ENCODE data around the gene SLC17A7.

The SLC17A7 gene

DNA sequence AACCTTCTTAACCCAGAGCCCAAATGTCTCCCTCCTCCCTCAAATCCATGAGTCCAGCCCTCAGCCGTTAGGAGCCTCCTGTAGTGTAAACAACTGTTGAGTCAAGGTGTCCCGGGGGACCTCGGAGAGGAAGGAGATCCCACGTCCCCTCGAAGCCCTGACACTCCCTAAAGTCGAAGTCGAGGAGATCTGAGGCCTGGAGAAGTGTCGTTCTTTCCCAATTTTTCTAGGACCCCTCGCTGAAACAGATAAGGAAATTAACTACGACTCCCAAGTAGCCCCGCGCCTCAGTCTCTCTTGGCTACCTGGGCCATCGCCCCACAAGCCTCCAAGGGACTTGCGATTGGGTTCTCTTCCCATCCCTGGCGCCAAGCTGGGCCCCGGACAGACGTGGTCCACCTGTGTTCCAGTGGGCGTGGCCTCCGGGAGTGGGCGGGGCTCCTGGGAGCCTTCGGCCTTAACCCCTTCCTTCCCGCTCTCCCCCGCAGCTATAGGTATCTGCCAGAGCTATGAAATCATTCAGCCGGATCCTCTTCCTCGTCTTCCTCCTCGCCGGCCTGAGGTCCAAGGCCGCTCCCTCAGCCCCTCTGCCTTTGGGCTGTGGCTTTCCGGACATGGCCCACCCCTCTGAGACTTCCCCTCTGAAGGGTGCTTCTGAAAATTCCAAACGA is 15.3 kb downstream of the SLC17A7 start:
- no peak for DNase-seq

DNA sequence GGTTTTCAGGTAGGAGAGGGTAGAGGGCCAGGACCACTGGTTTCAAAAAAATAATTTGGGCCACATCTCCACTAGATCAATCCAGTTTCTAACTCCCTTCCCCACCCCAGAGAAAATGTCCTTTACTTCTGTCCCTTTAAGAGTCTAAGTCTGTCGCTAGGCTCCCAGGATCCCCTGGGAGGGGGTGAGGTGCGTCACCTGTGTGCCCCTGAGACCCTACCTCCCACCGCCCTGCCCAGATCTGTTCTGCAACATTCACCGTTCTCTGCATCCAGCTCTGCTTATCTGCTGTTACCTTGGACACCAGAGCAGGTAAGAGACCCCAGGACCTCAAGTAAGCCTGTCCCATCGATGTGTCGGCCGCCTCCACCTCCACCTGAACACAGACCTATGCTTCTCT is 16.1 kb downstream of the SLC17A7 start, which contains the start of gene GFY:
TSS of gene GFY (plus strand) at position 211 of the 400 bp plus-strand sequence. CDS start 1,043 bp downstream, outside the sequence.
- no peak for DNase-seq

DNA sequence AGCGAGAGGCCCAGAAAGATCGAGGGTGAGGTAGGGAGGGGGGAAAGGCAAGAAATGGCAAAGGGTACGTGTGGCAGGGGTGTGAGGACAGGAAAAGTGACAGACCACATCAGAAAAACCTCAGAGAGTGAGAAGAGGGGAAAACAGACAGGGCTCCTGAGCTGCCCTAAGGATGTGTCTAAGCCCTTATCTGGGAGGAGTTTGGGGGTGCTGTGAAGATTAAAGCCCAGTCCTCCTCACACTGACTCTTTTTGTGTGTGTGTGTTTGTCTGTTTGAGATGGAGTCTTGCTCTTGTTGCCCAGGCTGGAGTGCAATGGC is 17.4 kb downstream of the SLC17A7 start:
- DNase-seq, result no peak

DNA sequence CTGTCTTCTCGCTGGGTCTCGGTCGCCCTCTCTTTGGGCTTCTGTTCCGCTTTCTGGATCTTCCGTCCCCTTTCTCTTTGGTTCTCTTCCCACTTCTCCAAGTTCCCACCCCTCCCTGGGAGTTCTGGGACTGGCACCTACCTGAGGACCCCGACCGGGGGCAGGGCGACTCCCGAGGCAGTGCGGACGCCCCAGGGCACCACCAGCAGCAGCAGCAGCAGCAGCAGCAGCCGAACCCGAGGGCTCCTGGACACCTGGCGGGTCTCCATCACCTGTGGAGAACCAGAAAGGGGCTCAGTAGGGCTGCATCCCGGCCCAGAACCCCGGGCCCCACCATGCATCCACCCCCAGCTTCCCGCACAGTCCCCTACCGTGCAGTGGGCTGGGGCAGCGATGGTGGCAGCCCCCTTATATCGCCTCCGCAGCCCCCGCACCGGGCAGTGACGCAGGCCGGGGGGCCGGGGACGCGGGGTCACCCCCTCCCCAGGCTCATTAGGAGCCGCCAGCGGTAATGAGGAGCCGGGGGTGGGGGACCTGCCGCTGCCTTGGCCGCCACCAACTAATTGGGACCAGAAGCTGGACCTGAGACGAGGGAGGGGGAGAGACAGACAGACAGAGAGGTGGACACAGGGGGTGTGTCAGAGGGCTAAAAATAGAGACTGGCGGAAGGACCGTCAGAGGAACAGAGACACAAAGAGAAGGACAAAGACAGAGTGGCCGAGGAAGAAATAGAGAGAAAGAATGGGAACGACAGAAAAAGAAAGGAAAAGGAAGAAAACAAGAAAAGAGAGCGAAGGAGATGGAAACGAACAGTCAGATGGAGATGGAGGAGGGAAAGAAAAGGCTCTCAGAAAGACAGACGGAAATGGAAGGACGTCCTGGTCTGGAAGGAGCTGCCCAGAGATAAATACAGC is 18.0 kb downstream of the SLC17A7 start, which contains the start of gene PTH2:
TSS of gene PTH2 (minus strand) at position 371 of the 914 bp plus-strand sequence. CDS start at position 269, 102 bp downstream.
- DNase-seq, result no peak

DNA sequence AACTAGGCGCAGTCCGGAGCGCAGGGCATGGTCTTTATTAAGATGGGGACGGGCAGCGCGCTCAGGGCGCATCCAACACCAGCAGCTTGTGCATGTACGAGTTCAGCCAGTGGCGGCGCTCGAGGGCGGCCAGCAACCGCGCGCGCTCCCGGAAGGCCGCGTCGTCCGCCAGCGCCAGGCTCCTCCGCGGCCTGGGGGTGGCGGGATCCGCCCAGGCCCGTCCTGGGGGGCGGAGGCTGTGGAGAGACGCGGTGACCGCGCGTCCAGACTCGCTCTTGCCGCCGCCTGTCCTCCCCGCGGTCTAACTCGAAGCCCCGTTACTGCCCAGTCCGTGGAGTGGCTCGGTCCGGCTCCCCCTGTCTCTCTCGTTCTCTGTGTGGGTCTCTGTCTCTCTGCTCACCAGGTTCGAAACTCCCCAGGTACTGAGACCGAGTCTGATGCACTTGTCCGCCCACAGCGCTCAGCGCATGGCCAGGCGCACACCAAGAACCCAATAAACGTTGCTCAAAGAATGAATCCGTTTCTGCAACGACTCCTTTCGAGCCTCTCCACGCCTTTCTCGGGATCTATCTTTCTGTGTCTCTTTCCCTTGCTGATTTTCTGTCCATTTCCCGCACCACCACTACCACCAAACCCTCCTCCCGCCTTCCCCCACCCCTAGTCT is 18.8 kb downstream of the SLC17A7 start:
- no peak for DNase-seq

DNA sequence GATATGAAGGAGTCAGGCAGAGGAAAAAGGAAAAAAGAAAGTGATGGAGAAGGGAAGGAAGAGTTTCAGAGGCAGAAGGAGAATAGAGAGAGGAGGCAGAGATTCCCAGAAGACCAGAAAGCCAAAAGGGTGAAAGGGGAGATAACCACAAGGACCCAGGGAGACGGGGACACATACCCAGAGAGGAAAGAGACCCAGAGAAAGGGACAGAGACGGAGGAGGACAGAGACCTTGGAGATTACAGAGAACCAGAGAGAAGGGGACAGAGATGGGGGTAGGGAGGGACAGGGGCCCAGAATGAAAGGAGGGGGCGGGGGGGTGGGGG is 19.5 kb downstream of the SLC17A7 start:
- DNase-seq, result no peak

DNA sequence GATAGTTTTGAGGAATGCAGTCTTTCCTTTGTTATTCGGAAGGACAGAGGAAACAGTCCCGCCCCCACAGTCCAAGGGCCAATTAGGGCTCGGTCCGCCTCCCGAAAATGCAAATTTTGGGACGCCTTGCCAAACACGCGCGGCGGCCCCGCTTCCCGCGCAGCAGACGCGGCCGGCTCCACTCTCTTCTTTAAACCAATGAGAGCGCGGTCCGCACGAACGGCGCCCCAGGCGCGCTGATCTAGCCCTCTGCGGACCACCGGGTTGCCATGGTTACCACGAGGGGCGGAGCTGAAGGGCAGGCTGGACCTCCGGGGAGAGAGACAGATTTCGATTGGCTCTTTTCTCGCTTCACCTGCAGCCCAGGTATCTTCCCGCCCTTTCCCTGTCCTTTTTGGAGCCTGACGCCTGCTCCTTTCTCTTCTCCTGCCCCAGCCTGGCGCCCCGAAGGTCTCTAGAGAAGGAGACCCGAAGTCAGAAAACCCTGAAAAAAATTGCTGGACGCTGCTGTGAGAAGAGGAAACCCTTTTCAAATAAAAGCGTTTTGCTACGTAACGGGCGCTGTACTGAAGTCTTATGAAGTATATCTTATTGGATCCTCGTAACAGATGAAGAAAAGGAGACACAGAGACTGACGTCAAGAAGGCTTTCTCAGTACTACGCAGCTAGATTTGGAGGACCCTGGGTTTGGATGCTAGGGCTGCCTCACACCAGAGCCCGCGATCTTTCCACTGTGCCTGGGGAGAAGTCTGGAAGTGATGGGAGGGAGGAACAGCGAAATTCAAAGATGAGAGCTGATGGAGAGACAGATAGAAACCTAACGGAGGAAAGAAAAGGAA is 20.1 kb downstream of the SLC17A7 start:
- DNase-seq, result no peak

DNA sequence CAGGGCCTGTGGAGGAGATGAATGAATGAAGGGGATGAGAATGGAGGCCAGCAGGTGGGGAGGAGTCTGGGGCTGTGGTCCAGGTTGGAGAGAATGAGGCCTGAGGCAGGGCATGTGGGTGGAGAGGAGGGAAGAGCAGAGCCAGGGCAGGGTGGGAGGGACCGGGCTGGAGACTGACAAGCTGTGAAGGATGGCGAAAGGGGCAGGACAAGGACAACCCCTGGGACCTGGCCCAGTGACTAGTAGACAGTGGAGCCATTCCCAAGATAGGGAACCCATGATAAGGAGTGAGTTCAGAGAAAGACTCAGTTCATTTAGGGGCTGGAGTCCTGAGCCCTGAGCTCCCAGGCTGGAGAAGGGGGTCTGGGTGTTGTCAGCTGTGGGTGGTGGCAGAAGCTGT is 21.1 kb downstream of the SLC17A7 start:
- no peak for DNase-seq

DNA sequence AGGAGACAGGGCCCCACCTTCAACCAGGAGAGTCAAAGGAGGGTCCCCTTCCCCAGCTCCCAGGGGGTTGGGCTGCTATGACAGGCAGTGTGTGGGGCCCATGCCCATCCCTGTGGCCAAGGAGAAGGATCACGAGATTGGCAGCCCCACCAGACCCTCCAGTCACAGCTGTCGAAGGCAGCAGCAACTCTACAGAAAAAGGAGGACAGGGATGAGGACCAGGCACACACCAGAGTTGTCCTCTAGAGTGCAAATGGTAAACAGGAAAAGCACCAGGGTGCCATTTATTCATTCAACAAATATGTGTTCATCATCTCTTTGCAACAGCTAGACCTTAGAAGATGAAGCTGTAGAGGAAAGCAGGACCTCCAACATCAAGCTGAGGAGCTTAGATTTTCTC is 22.2 kb downstream of the SLC17A7 start:
- no peak for DNase-seq

DNA sequence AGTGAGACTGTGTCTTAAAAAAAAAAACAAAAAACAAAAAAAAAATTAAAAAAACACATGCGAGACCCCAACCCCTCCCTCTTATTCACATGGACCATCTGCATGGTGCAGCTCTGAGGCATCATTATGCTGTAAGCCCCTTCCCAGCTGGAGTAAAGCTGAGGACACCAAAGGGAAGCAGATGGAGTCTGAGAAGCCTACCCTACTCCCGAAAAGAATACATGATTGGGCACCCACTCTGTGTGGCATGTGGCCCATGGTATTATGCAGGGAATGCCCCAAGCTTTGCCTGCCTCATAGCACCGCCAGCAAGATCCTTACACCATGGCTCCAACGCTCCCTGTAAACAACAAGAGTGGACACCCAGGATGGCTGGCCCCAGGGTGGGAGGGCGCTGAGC is 22.8 kb downstream of the SLC17A7 start:
- DNase-seq, result no peak

DNA sequence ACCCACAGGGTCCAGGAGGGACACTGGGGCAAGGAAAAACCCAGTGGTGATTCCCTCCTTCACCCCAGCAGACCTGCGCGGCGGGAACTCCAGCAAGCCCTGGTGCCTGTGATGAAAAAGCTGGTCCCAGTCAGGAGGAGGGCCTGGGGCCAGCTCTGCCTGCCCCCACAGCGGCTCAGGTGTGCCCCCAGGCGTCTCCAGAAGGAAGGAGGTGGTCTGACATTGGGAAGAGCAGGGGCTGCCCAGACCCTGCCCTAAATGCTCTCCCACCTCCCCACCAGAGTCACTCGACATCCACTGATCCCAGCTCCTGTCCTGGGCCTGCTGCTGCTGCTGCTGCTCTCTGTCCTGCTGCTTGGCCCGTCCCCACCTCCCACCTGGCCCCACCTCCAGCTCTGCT is 24.2 kb downstream of the SLC17A7 start:
- no peak for DNase-seq

DNA sequence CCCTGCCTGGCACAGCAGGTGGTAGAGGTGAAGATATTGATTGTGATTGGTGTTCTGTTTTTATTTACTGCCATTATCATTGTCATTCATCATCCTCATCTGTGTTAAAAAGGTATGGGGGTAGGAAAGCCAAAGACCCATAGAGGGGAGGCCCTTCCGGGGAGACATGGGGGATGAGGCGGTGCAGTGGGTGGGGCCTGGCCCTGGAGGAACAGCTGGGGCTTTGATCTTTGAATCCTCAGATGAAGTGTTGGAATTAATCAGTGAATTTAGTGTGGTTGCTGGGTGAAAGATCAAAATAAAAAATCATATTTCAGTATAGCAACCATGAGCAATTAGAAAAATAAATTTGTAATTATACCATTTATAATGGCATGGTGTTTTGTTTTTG is 25.5 kb downstream of the SLC17A7 start:
- DNase-seq, result no peak

DNA sequence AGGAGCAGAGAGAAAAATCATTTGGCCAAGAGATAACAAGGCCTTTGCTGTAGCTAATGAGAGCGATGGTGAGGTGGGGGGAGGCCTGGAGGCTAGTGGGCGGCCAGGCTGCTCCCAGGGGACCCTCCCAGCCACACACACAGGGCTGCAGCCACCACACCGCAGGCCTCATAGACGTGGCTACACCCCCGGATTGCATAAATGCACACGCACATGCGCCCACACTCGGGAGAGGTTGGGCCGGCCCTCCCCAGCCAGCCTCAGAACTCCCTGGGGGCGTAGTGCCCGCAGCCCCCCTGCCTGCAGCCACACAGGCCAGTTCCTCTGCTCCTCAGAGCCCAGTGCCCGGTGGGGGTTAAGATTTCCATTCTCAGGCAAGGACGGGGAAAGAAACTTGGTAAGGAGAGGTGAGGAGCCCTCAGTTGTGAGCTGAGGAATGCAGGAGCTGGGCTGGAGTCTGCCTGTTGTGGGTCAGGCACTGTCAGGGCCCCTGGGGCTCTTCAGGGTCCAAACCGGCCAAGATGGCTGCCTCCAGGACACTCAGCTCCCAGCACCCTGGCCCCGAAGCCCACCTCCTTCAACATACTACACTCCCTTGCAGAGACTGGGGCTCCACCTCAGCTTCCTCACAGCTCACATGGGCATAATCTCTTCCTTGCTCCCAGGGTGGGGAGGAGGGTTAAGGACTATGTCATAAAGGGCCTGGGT is 26.1 kb downstream of the SLC17A7 start:
- no peak for DNase-seq

DNA sequence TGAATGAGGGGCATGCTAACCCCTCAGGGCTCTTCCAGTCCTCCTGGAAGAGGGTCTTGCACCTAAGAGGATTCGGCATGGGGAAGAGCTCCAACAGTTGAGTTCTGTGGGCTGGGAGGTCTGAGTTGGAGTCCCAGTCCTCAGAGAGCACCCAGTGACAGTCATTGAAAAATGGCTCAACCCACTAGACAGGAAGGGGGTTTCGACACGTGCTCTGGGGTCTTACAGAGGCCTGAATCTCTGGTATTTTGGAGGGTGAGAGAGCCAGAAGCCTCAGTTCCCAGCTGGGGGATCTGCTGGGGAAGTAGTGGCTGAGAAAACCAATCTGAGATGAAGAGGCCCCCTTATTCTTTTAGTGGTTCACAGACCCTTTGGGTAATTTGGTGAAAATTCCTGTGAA is 27.1 kb downstream of the SLC17A7 start:
- DNase-seq, result no peak

DNA sequence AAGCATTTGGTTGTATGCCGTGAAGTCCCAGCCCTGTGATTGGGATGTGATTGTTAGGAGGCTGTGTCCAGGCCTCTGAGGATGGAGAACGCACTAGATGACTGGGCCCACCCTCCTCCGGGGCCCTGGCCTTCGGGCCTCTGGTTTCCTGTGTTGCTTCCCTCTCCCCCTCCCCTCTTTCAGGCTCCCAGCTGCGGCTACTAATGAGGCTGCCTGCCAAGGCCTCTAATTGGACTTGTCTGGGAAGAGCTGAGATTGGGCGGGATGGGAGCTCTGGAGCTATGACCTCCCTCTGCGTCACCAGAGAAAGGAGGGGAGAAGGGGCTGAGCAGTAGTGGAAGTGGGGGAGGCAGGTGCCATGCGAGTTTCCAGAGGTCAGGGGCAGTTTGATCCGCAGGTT is 28.0 kb downstream of the SLC17A7 start:
- DNase-seq, result no peak

DNA sequence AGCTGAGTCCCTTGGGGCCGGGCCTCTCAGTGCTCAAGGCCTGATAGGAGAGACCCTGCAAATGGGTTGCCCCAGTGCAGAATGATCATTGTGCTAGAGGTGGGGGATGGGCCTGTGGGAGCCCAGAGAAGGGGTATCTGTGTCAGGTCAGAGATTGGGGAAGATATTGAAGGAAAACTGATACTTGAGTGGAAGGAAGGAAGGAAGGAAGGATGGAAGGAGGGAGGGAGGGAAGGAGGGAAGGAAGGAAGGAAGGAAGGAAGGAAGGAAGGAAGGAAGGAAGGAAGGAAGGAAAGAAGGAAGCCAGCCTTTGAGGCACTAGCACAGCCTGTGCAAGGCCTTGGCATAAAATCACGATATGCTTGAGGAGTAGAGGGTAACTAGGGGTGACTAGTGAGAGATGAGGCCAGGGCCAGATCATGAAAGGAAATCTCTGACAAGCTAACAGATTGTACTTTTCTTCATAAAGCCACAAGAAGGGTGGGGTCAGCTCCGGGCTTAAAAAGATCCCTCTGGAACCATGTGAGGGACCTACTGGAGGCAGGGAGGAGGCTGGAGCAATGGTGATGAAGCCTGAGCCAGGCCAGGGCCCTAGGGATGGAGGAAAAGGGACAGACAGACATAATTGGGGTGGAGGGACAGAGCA is 29.5 kb downstream of the SLC17A7 start:
- no peak for DNase-seq

DNA sequence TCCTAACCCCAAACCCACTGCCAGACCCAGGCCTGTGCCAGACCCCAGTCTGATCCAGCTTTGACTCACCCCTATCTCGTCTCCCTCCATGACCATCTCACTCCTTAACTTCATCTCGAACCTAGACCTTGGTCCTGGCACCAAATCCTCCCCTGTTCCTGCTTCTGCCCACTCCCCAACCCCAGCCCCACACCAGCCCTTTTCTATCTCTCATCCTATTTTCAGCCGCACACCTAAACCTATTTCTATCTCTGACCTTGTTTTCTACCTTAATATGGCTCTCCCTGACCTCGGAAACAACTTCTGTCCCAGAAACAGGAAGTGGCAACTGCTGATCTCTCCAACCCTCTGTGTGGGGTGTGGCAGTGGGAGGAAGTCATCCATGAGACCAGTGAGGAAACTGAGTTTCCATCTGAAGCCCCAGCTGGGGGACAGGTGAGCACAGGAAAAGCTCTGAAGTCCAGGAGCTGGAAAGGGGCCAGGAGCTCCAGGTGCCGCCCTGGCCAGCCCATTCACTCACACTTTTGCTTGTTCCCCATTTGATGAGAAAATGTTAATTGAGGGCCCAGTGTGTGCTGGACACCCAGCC is 31.8 kb downstream of the SLC17A7 start:
- DNase-seq, result no peak

DNA sequence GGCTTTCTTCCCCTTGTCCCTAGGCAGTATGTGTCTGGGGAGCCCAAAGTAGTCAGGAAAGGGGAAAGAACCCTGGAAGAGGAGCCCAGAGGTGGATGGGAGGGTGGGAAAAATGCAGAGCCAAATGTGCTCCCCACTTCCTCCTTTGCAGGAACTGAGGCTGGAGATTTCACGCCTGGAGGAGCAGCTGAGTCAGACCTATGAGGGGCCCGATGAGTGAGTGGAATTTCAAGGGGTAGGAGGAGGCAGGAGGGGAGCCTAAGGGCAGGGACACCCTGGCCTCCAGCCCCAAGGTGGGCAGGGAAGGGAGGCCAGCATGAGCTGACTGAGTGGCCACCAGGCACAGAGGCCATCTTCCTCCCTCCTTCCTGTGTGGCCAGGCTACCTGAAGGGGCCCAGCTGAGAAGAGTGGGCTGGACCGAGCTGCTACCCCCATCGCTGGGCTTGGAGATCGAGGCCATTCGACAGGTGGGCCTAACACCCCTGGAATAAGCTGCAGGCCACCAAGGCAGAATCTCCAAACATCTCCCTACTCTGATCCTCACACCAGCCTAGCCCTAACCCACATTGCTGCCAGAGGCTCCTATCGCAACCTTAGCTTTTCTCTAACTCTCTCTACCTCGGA is 32.4 kb downstream of the SLC17A7 start:
- DNase-seq, result no peak

DNA sequence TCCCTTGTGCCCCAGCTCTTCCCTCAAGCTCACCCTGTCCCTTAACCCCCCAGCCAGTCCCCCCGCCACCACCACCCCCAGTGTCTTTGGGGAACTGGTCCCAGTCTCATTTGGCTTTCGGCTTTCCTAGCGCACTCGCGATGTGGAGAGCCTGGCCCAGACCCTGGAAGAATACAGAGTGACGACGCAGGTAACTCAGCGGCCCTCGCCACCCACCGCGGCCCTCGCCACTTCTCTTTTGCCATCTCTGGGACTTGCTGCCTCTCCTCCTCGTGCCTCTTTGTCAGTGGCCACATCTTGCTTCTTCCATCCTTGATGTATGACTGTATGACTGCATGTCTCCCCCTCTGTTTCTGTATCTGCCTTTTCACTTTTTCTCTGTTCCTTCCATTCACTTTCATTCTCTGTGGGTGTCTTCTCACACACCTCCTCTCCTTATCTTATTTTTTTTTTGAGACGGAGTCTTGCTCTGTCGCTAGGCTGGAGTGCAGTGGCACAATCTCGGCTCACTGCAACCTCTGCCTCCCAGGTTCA is 33.8 kb downstream of the SLC17A7 start:
- no peak for DNase-seq

DNA sequence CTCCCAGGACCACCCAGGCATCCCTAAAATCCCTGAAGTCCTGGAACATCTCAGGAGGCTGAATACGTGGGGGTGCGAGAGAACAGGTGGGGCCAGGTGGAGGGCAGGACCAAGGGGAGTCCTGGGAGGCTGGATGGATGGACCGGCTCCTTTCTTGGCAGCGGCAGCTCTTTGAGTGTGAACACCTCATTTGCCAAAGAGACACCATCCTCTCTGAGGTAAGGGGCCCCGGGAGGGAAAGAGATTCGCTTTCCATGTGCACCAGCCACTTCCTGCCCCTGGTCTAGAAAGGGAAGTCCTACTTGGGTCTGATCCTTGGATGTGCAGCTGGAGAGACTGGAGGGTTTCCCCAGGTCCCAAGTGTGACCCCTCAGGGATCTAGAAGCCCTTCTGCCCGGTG is 34.2 kb downstream of the SLC17A7 start:
- DNase-seq, result no peak

Measured in NCI-H2081 treated with DMSO at 0.1 percent for 48 hours (cell line).